Smooth muscle cell (in vitro differentiated cells): ENCODE results near the gene SLC50A1. TPM values are rescaled to one million over a fixed set of nuclear protein-coding genes. Genes with fewer than 3 reads are reported as not detected.

Experiments
- DNase-seq: peaks from one replicate; lab custom pipeline; 2025; ENCODE audit not compliant: unreplicated experiment; lab: John Stamatoyannopoulos, UW
- H2AFZ ChIP-seq: fragments of 200-600 bp; sonication (generic); 2 replicates; pipeline ENCODE4 v1.6.0; 2016; ENCODE audit warnings: antibody characterized with exemption, low read depth, mild to moderate bottlenecking
- H3F3A ChIP-seq: fragments of 200-600 bp; sonication (generic); 2 replicates; pipeline ENCODE4 v1.6.0; 2017; ENCODE audit warnings: antibody characterized with exemption, low read depth
- H3K27ac ChIP-seq: fragments of 200-600 bp; sonication (generic); 2 replicates; pipeline ENCODE4 v1.5.1; 2016; ENCODE audit warnings: low read depth, mild to moderate bottlenecking
- H3K27me3 ChIP-seq: fragments of 200-600 bp; sonication (generic); 2 replicates; pipeline ENCODE4 v1.6.1; 2016; ENCODE audit warnings: low read depth, mild to moderate bottlenecking
- H3K36me3 ChIP-seq: fragments of 200-600 bp; sonication (generic); 2 replicates; pipeline ENCODE4 v1.5.1; 2016; ENCODE audit warnings: low read depth
- H3K4me1 ChIP-seq: fragments of 200-600 bp; sonication (generic); 2 replicates; pipeline ENCODE4 v1.5.1; 2016; ENCODE audit warnings: low read depth
- H3K4me2 ChIP-seq: fragments of 200-600 bp; sonication (generic); 2 replicates; pipeline ENCODE4 v1.6.0; 2016; ENCODE audit warnings: mild to moderate bottlenecking
- H3K4me3 ChIP-seq: fragments of 200-600 bp; sonication (generic); 2 replicates; pipeline ENCODE4 v1.5.1; 2016; ENCODE audit warnings: mild to moderate bottlenecking
- H3K79me2 ChIP-seq: fragments of 200-600 bp; sonication (generic); 2 replicates; pipeline ENCODE4 v1.6.0; 2016; ENCODE audit warnings: low read depth, mild to moderate bottlenecking
- H3K9ac ChIP-seq: fragments of 200-600 bp; sonication (generic); 2 replicates; pipeline ENCODE4 v1.6.0; 2016; ENCODE audit warnings: low read depth
- H3K9me3 ChIP-seq: fragments of 200-600 bp; sonication (generic); replicated peaks from 2 replicates; pipeline ENCODE4 v1.5.1; 2016; ENCODE audit warnings: low read depth
- H4K20me1 ChIP-seq: fragments of 200-600 bp; sonication (generic); 2 replicates; pipeline ENCODE4 v1.6.0; 2016; ENCODE audit warnings: low read depth
- CTCF ChIP-seq: fragments of 200-600 bp; sonication (generic); IDR thresholded peaks from 2 replicates; pipeline ENCODE4 v1.5.1; 2017; ENCODE audit warnings: borderline replicate concordance, mild to moderate bottlenecking, antibody characterized with exemption; ENCODE audit not compliant: insufficient read depth, poor library complexity, severe bottlenecking
- WGBS: methylation state at CpG from one replicate; pipeline ENCODE4 v1.1.7; 2016; ENCODE audit warnings: low lambda C conversion rate; 5-methylcytosine and 5-hydroxymethylcytosine counted together
- polyA plus RNA-seq: library from polyadenylated mRNA; unstranded; fragments of >200 nt; fragmentation: Nextera tagmentation; extraction: Ambion mirVana; gene quantifications from 2 replicates; pipeline ENCODE4 v1.2.1, GENCODE V29; 2016
- total RNA-seq: library from RNA; depleted of rRNA; stranded (reverse); fragments of >200 nt; gene quantifications from 2 replicates; pipeline ENCODE4 v1.2.3, GENCODE V29; 2014

Gene SLC50A1
- total and polyA plus RNA-seq, 2 experiments from 2014 or later = 44.7 to 98.0 TPM

GRCh38 chr1:155168456-155169210, 33.0 kb downstream of the SLC50A1 start:
- no peaks in the 10 kb centered on the region for H3K36me3 ChIP-seq
- H3K9me3 ChIP-seq = no peaks in the 10 kb centered on the region
- no peaks in the 10 kb centered on the region for H3F3A ChIP-seq
- TF ChIP-seq CTCF = no peak
- H3K79me2 ChIP-seq = peaks cover 16% of the 10 kb centered on the region
- H2AFZ ChIP-seq = no peak overlapping the region
- peaks cover 13% of the 10 kb centered on the region for H3K4me1 ChIP-seq
- no peaks in the 10 kb centered on the region for H4K20me1 ChIP-seq
- no peak for DNase-seq
- H3K9ac ChIP-seq = no peak overlapping the region
- H3K4me2 ChIP-seq = no peak overlapping the region
- WGBS = 97% methylated on average over 10 of the region's 10 CpGs
- no peak overlapping the region for H3K4me3 ChIP-seq
- no peak overlapping the region for H3K27ac ChIP-seq
- H3K27me3 ChIP-seq = no peaks in the 10 kb centered on the region

- Histone ChIP-seq H3K27me3 (no peaks in the 10 kb centered on the region), H4K20me1 (no peaks in the 10 kb centered on the region), H2AFZ (no peak overlapping the region), H3F3A (no peaks in the 10 kb centered on the region), H3K27ac (no peak overlapping the region), H3K4me3 (no peak overlapping the region), H3K9me3 (no peaks in the 10 kb centered on the region), H3K9ac (no peak overlapping the region), H3K4me2 (no peak overlapping the region), H3K4me1 (peaks cover 13% of the 10 kb centered on the region), H3K36me3 (no peaks in the 10 kb centered on the region), H3K79me2 (peaks cover 16% of the 10 kb centered on the region)
- TF ChIP-seq CTCF = no peak
- DNase-seq = no peak
- WGBS = 96% methylated on average over 5 of the region's 5 CpGs
Observed at GRCh38 chr1:155169541-155169940, 33.9 kb downstream of the SLC50A1 start.

- Histone ChIP-seq H3K27me3 (no peaks in the 10 kb centered on the region), H3K9me3 (no peaks in the 10 kb centered on the region), H2AFZ (no peak overlapping the region), H4K20me1 (no peaks in the 10 kb centered on the region), H3K4me3 (no peak overlapping the region), H3K4me1 (peaks cover 13% of the 10 kb centered on the region), H3F3A (no peaks in the 10 kb centered on the region), H3K4me2 (no peak overlapping the region), H3K9ac (no peak overlapping the region), H3K27ac (no peak overlapping the region), H3K36me3 (no peaks in the 10 kb centered on the region), H3K79me2 (peaks cover 16% of the 10 kb centered on the region)
- 100% methylated on average over 1 of the region's 2 CpGs for WGBS
- DNase-seq = no peak
- no peak for TF ChIP-seq CTCF
Observed at GRCh38 chr1:155170101-155170785, 34.6 kb downstream of the SLC50A1 start.
